NCI-H774 (cell line): Measurements from ENCODE around the gene ARFGEF3.
A peak's percentile ranks its signal among the peaks of the same experiment; 100 is the strongest.

ENCODE experiments used
- DNase-seq: peaks from one replicate; lab custom pipeline; 2025; lab: John Stamatoyannopoulos, UW

The ARFGEF3 gene

GRCh38 chr6:138240476-138241245 is 78.9 kb downstream of the ARFGEF3 start:
- no peak for DNase-seq

GRCh38 chr6:138241381-138241780 is 79.6 kb downstream of the ARFGEF3 start:
- no peak for DNase-seq

- no peak for DNase-seq
Measured at GRCh38 chr6:138241934-138242333, 80.2 kb downstream of the ARFGEF3 start.

- peak; percentile 31 for DNase-seq
Measured at GRCh38 chr6:138242987-138243592, 81.4 kb downstream of the ARFGEF3 start.

GRCh38 chr6:138245751-138246150 is 84.0 kb downstream of the ARFGEF3 start:
- DNase-seq = no peak

- DNase-seq = no peak
Measured at GRCh38 chr6:138246650-138247440, 85.1 kb downstream of the ARFGEF3 start.

GRCh38 chr6:138248011-138248410 is 86.3 kb downstream of the ARFGEF3 start:
- DNase-seq = no peak

GRCh38 chr6:138248878-138249277 is 87.1 kb downstream of the ARFGEF3 start:
- no peak for DNase-seq

- no peak for DNase-seq
Measured at GRCh38 chr6:138250053-138250452, 88.3 kb downstream of the ARFGEF3 start.

- DNase-seq = no peak
Measured at GRCh38 chr6:138250513-138251247, 88.9 kb downstream of the ARFGEF3 start.

- DNase-seq = no peak
Measured at GRCh38 chr6:138253731-138254130, 92.0 kb downstream of the ARFGEF3 start.

- no peak for DNase-seq
Measured at GRCh38 chr6:138255443-138255842, 93.7 kb downstream of the ARFGEF3 start.

GRCh38 chr6:138257638-138258040 is 95.9 kb downstream of the ARFGEF3 start:
- DNase-seq = no peak

GRCh38 chr6:138258197-138258596 is 96.5 kb downstream of the ARFGEF3 start:
- DNase-seq = no peak

- peak; percentile 52 for DNase-seq
Measured at GRCh38 chr6:138258991-138259390, 97.3 kb downstream of the ARFGEF3 start.

- DNase-seq = no peak
Measured at GRCh38 chr6:138261116-138261780, 99.5 kb downstream of the ARFGEF3 start.

GRCh38 chr6:138263963-138264362 is 102.2 kb downstream of the ARFGEF3 start:
- no peak for DNase-seq

- no peak for DNase-seq
Measured at GRCh38 chr6:138264372-138264880, 102.7 kb downstream of the ARFGEF3 start.

GRCh38 chr6:138266095-138266494 is 104.4 kb downstream of the ARFGEF3 start:
- DNase-seq = no peak

GRCh38 chr6:138267971-138268895 is 106.5 kb downstream of the ARFGEF3 start:
- DNase-seq = no peak
